Uterus (tissue), 4 donors: Measurements from ENCODE around the gene CHST11. TPM values are rescaled to one million over a fixed set of nuclear protein-coding genes. Genes with fewer than 3 reads are reported as not detected.

Source experiments
- DNase-seq, 2 donors: peaks; one replicate each; pipeline ENCODE4 v3.0.0-alpha.2; 2019 to 2020
- H3K27ac ChIP-seq, 2 donors: fragments of 200-600 bp; sonication (generic); 1 replicate in 1 of 2; 2 replicates in 1 of 2; pipeline ENCODE4 v1.5.1; 2016 to 2018
- H3K27me3 ChIP-seq, 2 donors: fragments of 200-600 bp; sonication (generic); one replicate each; pipeline ENCODE4 v1.5.1; 2018 to 2019; ENCODE audit warnings: control low read depth in 1 of 2
- H3K36me3 ChIP-seq, 2 donors: fragments of 200-600 bp; sonication (generic); one replicate each; pipeline ENCODE4 v1.5.1; 2019; ENCODE audit warnings: control low read depth in 1 of 2
- H3K4me1 ChIP-seq, 2 donors: fragments of 200-600 bp; sonication (generic); one replicate each; pipeline ENCODE4 v1.5.1; 2018 to 2019; ENCODE audit warnings: control low read depth in 1 of 2
- H3K4me3 ChIP-seq, 2 donors: fragments of 200-600 bp; sonication (generic); 1 replicate in 1 of 2; 2 replicates in 1 of 2; pipeline ENCODE4 v1.5.1; 2018 to 2019; ENCODE audit warnings: mild to moderate bottlenecking in 1 of 2
- H3K9me3 ChIP-seq, 2 donors: fragments of 200-600 bp; sonication (generic); one replicate each; pipeline ENCODE4 v1.5.1; 2019; ENCODE audit warnings: control low read depth in 1 of 2
- POLR2A ChIP-seq, 2 donors: fragments of 450-650 bp; IDR thresholded peaks; one replicate each; pipeline ENCODE4 v1.6.1; 2016; ENCODE audit warnings: antibody characterized with exemption in 2 of 2, mild to moderate bottlenecking in 1 of 2, moderate library complexity in 1 of 2
- intact Hi-C: fragments of 100-400 bp; cut with DNase I; formaldehyde crosslinking; loops from one replicate; pipeline ENCODE4 v1.15.1; 2023; ENCODE audit warnings: low total_unique reads
- total RNA-seq, 4 donors: library from RNA; depleted of rRNA in 3 of 4; stranded (reverse); fragments of >200 nt in 3 of 4; gene quantifications; one replicate each; pipeline versions ENCODE4 v1.1.0 to v1.2.4, GENCODE V29; 2014 to 2023
- TF ChIP-seq, protein P1 (sequence below), 4 experiments: fragments of 200-600 bp in 2 of 4; fragments of 450-650 bp in 2 of 4; sonication (generic) in 2 of 4; IDR thresholded peaks; one replicate each; pipeline ENCODE4 v1.5.1; 2016 to 2019; ENCODE audit warnings: antibody characterized with exemption in 4 of 4, mild to moderate bottlenecking in 2 of 4, moderate library complexity in 1 of 4
- donor health status: DM: yes; HTN: yes; CAD: no.

Gene CHST11
- total RNA-seq, 4 donors from 2014 or later: 21.0 to 82.1 (median 58.7) TPM

DNA sequence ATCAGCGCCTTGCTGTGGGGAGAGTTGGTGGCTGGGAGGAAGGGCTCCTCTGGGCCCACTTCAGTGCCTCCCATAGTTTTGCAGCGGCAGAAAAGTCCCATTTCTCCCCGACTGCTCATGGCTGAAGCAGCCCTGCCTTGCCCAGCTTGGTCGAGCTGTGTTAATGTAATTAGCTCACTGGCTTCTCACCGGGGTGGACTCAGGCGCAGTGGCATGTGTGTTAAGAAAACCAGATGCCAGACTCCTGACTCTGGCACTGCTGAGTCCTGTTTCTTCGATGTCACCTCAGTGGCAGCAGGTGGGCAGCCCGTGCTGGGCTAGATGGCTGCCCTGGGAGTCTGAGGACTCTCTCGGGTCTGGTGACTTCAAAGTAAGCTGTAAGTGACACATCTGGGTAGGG, 47.4 kb downstream of the CHST11 start:
- intact Hi-C loops: no loop called here
- Histone ChIP-seq H3K4me1 (no peaks in the 10 kb centered on the region), H3K36me3 (no peaks in the 10 kb centered on the region), H3K4me3 (no peak overlapping the region), H3K9me3 (no peaks in the 10 kb centered on the region), H3K27me3 (no peaks in the 10 kb centered on the region), H3K27ac (no peak overlapping the region)
- no peak for DNase-seq
- TF ChIP-seq, protein P1, sequence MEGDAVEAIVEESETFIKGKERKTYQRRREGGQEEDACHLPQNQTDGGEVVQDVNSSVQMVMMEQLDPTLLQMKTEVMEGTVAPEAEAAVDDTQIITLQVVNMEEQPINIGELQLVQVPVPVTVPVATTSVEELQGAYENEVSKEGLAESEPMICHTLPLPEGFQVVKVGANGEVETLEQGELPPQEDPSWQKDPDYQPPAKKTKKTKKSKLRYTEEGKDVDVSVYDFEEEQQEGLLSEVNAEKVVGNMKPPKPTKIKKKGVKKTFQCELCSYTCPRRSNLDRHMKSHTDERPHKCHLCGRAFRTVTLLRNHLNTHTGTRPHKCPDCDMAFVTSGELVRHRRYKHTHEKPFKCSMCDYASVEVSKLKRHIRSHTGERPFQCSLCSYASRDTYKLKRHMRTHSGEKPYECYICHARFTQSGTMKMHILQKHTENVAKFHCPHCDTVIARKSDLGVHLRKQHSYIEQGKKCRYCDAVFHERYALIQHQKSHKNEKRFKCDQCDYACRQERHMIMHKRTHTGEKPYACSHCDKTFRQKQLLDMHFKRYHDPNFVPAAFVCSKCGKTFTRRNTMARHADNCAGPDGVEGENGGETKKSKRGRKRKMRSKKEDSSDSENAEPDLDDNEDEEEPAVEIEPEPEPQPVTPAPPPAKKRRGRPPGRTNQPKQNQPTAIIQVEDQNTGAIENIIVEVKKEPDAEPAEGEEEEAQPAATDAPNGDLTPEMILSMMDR (IDR thresholded peaks at IDR 0.05): no peak
- no peak for TF ChIP-seq POLR2A (IDR thresholded peaks at IDR 0.05)

DNA sequence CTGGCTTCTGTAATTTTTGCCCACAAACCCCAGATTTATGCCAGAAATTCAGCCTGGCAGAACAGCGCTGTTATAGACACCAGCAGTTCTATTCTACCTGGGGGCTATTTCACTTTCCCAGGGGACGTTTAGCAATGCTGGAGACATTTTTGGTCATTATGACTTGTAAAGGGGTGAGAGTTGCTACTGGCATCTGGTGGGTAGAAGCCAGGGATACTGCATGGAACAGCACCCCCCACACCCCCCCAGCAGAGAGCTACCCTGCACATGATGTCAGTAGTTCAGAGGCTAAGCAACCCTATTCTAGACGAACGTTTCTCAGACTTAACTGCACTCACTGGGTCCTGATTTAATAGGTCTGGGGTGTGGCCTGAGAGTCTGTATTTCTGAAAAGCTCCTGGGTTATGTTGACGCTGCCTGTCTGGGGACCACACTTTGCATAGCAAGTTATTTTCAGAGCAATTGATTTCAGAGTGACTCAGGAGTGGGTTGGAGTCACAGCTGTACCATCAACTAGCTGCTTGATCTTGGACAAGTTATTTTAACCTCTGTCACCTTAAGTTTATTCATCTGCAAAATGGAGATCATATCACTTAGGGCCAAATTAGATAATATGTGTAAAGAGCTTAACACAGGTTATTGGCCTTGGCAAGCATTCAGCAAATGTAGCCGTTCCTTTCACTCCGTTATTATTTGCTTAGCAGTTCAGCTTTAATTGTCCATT, 48.5 kb downstream of the CHST11 start:
- Histone ChIP-seq H3K36me3 (no peaks in the 10 kb centered on the region), H3K27ac (no peak overlapping the region), H3K9me3 (no peaks in the 10 kb centered on the region), H3K27me3 (no peaks in the 10 kb centered on the region), H3K4me3 (no peak overlapping the region), H3K4me1 (no peaks in the 10 kb centered on the region)
- intact Hi-C loops: no loop called here
- no peak for DNase-seq
- no peak for TF ChIP-seq POLR2A (IDR thresholded peaks at IDR 0.05)
- TF ChIP-seq, protein P1 (IDR thresholded peaks at IDR 0.05): no peak

DNA sequence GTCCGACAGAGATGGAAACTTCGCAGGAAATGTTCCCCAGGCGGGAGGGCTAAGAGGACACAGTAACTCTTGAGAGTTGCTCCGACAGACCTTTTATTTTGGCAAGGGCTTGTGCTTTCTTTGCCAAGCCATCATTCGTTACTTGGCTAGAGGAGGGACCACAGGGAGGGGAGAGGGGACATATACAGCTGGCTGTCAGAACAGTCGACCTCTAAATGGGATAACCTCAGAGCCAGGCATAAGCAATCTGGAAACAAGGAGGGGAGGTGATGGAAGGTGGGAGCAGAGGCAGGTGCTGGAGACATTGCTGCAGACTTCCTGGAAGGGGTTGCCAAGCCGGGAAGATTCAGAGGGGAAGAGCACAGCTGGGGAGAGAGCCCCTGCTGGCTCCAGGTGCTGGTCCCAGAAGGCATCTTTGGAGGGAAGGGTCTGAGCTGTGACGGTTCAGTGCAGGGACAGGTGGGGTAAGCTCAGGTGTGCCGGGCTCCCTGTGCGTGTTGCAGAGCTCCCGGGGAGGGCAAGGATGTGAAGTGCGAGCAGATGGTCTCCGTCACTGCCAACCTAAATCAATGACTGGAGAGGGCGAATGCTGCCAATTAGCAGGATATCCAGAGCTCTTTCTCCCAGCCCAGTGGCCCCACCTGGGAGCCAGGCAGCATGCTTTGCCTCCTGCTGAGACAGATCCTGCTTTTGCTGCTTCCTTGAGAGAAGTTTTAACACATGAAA, 50.1 kb downstream of the CHST11 start:
- no peak for DNase-seq
- H3K27me3 ChIP-seq: no peaks in the 10 kb centered on the region
- no peaks in the 10 kb centered on the region for H3K9me3 ChIP-seq
- TF ChIP-seq, protein P1 (IDR thresholded peaks at IDR 0.05): no peak
- no peak for TF ChIP-seq POLR2A (IDR thresholded peaks at IDR 0.05)
- intact Hi-C loops: no loop called here
- H3K4me1 ChIP-seq: no peaks in the 10 kb centered on the region
- H3K27ac ChIP-seq: no peak overlapping the region
- no peaks in the 10 kb centered on the region for H3K36me3 ChIP-seq
- H3K4me3 ChIP-seq: no peak overlapping the region

DNA sequence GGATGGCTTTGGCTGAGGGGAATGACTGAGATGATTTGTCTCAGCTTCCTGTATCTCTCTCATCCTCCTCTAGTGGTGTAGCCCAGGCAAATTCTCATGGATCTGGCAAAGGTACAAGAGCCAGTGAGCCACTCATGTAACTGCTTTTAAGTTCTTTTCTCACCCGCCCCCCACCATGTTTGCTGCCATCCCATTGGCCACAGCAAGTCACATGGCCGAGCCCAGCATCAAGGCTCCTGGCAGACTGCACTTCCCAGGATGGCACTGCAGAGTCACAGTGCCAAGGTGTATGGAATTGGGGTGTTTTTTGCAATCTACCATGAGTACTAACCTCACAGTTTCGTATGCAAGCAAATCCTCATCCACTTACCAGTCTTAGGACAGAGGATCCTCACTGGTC, 50.9 kb downstream of the CHST11 start:
- H3K4me1 ChIP-seq: no peaks in the 10 kb centered on the region
- intact Hi-C loops: no loop called here
- no peak for DNase-seq

More for the DNA sequence above, 50.9 kb downstream of the CHST11 start:
- TF ChIP-seq, protein P1 (IDR thresholded peaks at IDR 0.05): no peak
- TF ChIP-seq POLR2A (IDR thresholded peaks at IDR 0.05): no peak
- Histone ChIP-seq H3K27ac (no peak overlapping the region), H3K4me3 (no peak overlapping the region), H3K36me3 (no peaks in the 10 kb centered on the region), H3K9me3 (no peaks in the 10 kb centered on the region), H3K27me3 (no peaks in the 10 kb centered on the region)
